Activated T-helper 1 cell treated with anti-CD3 and anti-CD28 coated beads, Interleukin-12 subunit alpha, Interleukin-12 subunit beta, Interleukin-2, Interleukin-4 antibody, amounts not matched to agents 30 ng/mL and 10 ng/mL and 1 ng/mL, durations not matched to agents 14 hours and 24 hours and 36 hours (primary cell): ENCODE results near the gene JARID2. TPM values are rescaled to one million over a fixed set of nuclear protein-coding genes. Genes with fewer than 3 reads are reported as not detected.

Experiments used
- DNase-seq: peaks from one replicate; pipeline ENCODE4 v3.0.0; 2021; ENCODE audit warnings: low spot score
- H3K27ac Mint-ChIP-seq: one replicate; pipeline ENCODE4 v1.8.0; 2021; ENCODE audit warnings: mild to moderate bottlenecking, mixed read lengths
- H3K27me3 Mint-ChIP-seq: one replicate; pipeline ENCODE4 v1.8.0; 2022; ENCODE audit warnings: mild to moderate bottlenecking, moderate library complexity, mixed read lengths; ENCODE audit not compliant: insufficient read depth
- H3K36me3 Mint-ChIP-seq: one replicate; pipeline ENCODE4 v1.8.0; 2021; ENCODE audit warnings: low read depth, mixed read lengths
- H3K4me1 Mint-ChIP-seq: one replicate; pipeline ENCODE4 v1.8.0; 2021; ENCODE audit warnings: low read depth, mixed read lengths
- H3K4me3 Mint-ChIP-seq: one replicate; pipeline ENCODE4 v1.8.0; 2021; ENCODE audit warnings: mild to moderate bottlenecking, moderate library complexity, mixed read lengths
- H3K9me3 Mint-ChIP-seq: one replicate; pipeline ENCODE4 v1.8.0; 2021; ENCODE audit warnings: mixed read lengths
- intact Hi-C: fragments of 100-400 bp; cut with micrococcal nuclease; formaldehyde crosslinking; loops from one replicate; pipeline ENCODE4 v1.15.1; 2024
- total RNA-seq: library from RNA; stranded (reverse); gene quantifications from 2 replicates; pipeline ENCODE4 v1.2.3, GENCODE V29; 2022

The JARID2 gene
- total RNA-seq, 1 donor from 2014 or later: 60.5 TPM

GRCh38 chr6:15380351-15380750 is 134.5 kb downstream of the JARID2 start:
- Mint-ChIP-seq H3K27me3 (peaks cover 2% of the 10 kb centered on the region), H3K4me3 (no peak overlapping the region), H3K9me3 (no peaks in the 10 kb centered on the region), H3K36me3 (peaks cover 19% of the 10 kb centered on the region), H3K27ac (no peak overlapping the region), H3K4me1 (peaks cover 46% of the 10 kb centered on the region)
- no peak for DNase-seq
- intact Hi-C loops: no loop called here

GRCh38 chr6:15382089-15382488 is 136.2 kb downstream of the JARID2 start:
- Mint-ChIP-seq H3K4me3 (no peak overlapping the region), H3K36me3 (peaks cover 11% of the 10 kb centered on the region), H3K27me3 (no peaks in the 10 kb centered on the region), H3K4me1 (peaks cover 52% of the 10 kb centered on the region), H3K9me3 (no peaks in the 10 kb centered on the region), H3K27ac (peak overlapping the region; percentile 49)
- DNase-seq: no peak
- intact Hi-C loops: no loop called here

- no peak overlapping the region for H3K27ac Mint-ChIP-seq
- intact Hi-C loops: no loop called here
- H3K27me3 Mint-ChIP-seq: no peaks in the 10 kb centered on the region
- no peaks in the 10 kb centered on the region for H3K9me3 Mint-ChIP-seq
- DNase-seq: no peak
- H3K4me3 Mint-ChIP-seq: no peak overlapping the region
- H3K4me1 Mint-ChIP-seq: peaks cover 56% of the 10 kb centered on the region
- peaks cover 9% of the 10 kb centered on the region for H3K36me3 Mint-ChIP-seq
These were observed 136.8 kb downstream of the JARID2 start for GRCh38 chr6:15382712-15383111.

GRCh38 chr6:15384901-15385300 is 139.0 kb downstream of the JARID2 start:
- H3K27ac Mint-ChIP-seq: peak overlapping the region; percentile 32

GRCh38 chr6:15385521-15385920 is 139.7 kb downstream of the JARID2 start:
- intact Hi-C loops: no loop called here
- no peaks in the 10 kb centered on the region for H3K27me3 Mint-ChIP-seq
- peaks cover 61% of the 10 kb centered on the region for H3K4me1 Mint-ChIP-seq
- peaks cover 5% of the 10 kb centered on the region for H3K36me3 Mint-ChIP-seq
- no peak for DNase-seq
- no peak overlapping the region for H3K4me3 Mint-ChIP-seq
- no peaks in the 10 kb centered on the region for H3K9me3 Mint-ChIP-seq
- no peak overlapping the region for H3K27ac Mint-ChIP-seq

More at GRCh38 chr6:15384901-15385300, 139.0 kb downstream of the JARID2 start:
- H3K27me3 Mint-ChIP-seq: no peaks in the 10 kb centered on the region
- H3K4me1 Mint-ChIP-seq: peaks cover 58% of the 10 kb centered on the region
- DNase-seq: no peak
- intact Hi-C loops: no loop called here
- no peaks in the 10 kb centered on the region for H3K9me3 Mint-ChIP-seq
- peaks cover 5% of the 10 kb centered on the region for H3K36me3 Mint-ChIP-seq
- H3K4me3 Mint-ChIP-seq: no peak overlapping the region

- H3K27ac Mint-ChIP-seq: peak overlapping the region; percentile 20
- no peak for DNase-seq
- H3K36me3 Mint-ChIP-seq: peaks cover 8% of the 10 kb centered on the region
- no peaks in the 10 kb centered on the region for H3K9me3 Mint-ChIP-seq
- intact Hi-C loops: no loop called here
- H3K27me3 Mint-ChIP-seq: no peaks in the 10 kb centered on the region
- peaks cover 66% of the 10 kb centered on the region for H3K4me1 Mint-ChIP-seq
- no peak overlapping the region for H3K4me3 Mint-ChIP-seq
These were observed 140.4 kb downstream of the JARID2 start for GRCh38 chr6:15386110-15386755.

GRCh38 chr6:15386756-15387112 is 140.9 kb downstream of the JARID2 start:
- H3K27ac Mint-ChIP-seq: no peak overlapping the region
- intact Hi-C loops: no loop called here
- H3K27me3 Mint-ChIP-seq: no peaks in the 10 kb centered on the region

GRCh38 chr6:15387118-15387517 is 141.2 kb downstream of the JARID2 start:
- H3K4me1 Mint-ChIP-seq: peaks cover 69% of the 10 kb centered on the region
- H3K27ac Mint-ChIP-seq: no peak overlapping the region
- no peaks in the 10 kb centered on the region for H3K9me3 Mint-ChIP-seq
- no peaks in the 10 kb centered on the region for H3K27me3 Mint-ChIP-seq
- peaks cover 12% of the 10 kb centered on the region for H3K36me3 Mint-ChIP-seq
- no peak for DNase-seq
- intact Hi-C loops: no loop called here
- H3K4me3 Mint-ChIP-seq: no peak overlapping the region

More at GRCh38 chr6:15386756-15387112, 140.9 kb downstream of the JARID2 start:
- Mint-ChIP-seq H3K9me3 (no peaks in the 10 kb centered on the region), H3K4me3 (no peak overlapping the region), H3K36me3 (peaks cover 11% of the 10 kb centered on the region), H3K4me1 (peaks cover 66% of the 10 kb centered on the region)
- DNase-seq: no peak

GRCh38 chr6:15389084-15389764 is 143.4 kb downstream of the JARID2 start:
- Mint-ChIP-seq H3K9me3 (no peaks in the 10 kb centered on the region), H3K36me3 (peaks cover 18% of the 10 kb centered on the region), H3K27ac (no peak overlapping the region), H3K4me3 (peak overlapping the region; percentile 24), H3K4me1 (peaks cover 80% of the 10 kb centered on the region), H3K27me3 (no peaks in the 10 kb centered on the region)
- intact Hi-C loops: no loop called here
- no peak for DNase-seq

- intact Hi-C loops: no loop called here
- peak overlapping the region; percentile 29 for H3K27ac Mint-ChIP-seq
- DNase-seq: no peak
- H3K36me3 Mint-ChIP-seq: peaks cover 21% of the 10 kb centered on the region
- H3K4me1 Mint-ChIP-seq: peaks cover 73% of the 10 kb centered on the region
- H3K9me3 Mint-ChIP-seq: no peaks in the 10 kb centered on the region
- H3K4me3 Mint-ChIP-seq: peak overlapping the region; percentile 24
- no peaks in the 10 kb centered on the region for H3K27me3 Mint-ChIP-seq
These were observed 144.2 kb downstream of the JARID2 start for GRCh38 chr6:15389765-15390723.

- Mint-ChIP-seq H3K36me3 (peaks cover 23% of the 10 kb centered on the region), H3K4me3 (no peak overlapping the region), H3K9me3 (no peaks in the 10 kb centered on the region), H3K4me1 (peaks cover 65% of the 10 kb centered on the region), H3K27me3 (no peaks in the 10 kb centered on the region), H3K27ac (no peak overlapping the region)
- intact Hi-C loops: no loop called here
- no peak for DNase-seq
These were observed 145.6 kb downstream of the JARID2 start for GRCh38 chr6:15391500-15391899.

- DNase-seq: no peak
- H3K27me3 Mint-ChIP-seq: no peaks in the 10 kb centered on the region
- no peak overlapping the region for H3K4me3 Mint-ChIP-seq
- H3K9me3 Mint-ChIP-seq: no peaks in the 10 kb centered on the region
- H3K4me1 Mint-ChIP-seq: peaks cover 61% of the 10 kb centered on the region
- peaks cover 23% of the 10 kb centered on the region for H3K36me3 Mint-ChIP-seq
- no peak overlapping the region for H3K27ac Mint-ChIP-seq
- intact Hi-C loops: no loop called here
These were observed 146.3 kb downstream of the JARID2 start for GRCh38 chr6:15392182-15392581.

- no peak for DNase-seq
- H3K4me1 Mint-ChIP-seq: peaks cover 59% of the 10 kb centered on the region
- H3K27me3 Mint-ChIP-seq: no peaks in the 10 kb centered on the region
- no peaks in the 10 kb centered on the region for H3K9me3 Mint-ChIP-seq
- no peak overlapping the region for H3K4me3 Mint-ChIP-seq
- H3K36me3 Mint-ChIP-seq: peaks cover 25% of the 10 kb centered on the region
- intact Hi-C loops: no loop called here
- H3K27ac Mint-ChIP-seq: no peak overlapping the region
These were observed 147.7 kb downstream of the JARID2 start for GRCh38 chr6:15393605-15394004.
